Measurements from ENCODE around the gene PRKG2.

The PRKG2 gene

DNA sequence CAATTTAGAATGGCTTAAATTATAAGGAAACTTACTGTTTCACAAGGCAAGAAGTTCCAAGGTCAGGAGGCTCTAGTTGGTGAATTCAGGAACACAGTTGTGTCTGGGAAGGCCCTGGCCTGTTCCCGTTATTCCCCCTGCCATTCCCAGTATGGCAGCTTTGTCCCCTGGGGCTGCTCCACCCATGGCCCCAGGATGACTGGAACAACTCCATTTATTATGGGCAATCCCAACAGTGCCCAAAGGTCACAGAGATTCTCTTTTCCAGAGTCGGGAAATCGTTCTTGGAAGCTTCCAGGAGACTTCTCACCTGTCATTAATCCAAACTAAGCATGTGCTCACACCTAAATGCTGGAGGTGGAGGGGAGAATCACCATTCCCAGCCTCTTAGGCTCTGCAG, 2.8 kb upstream of the PRKG2 start:
- no peak for DNase-seq

DNA sequence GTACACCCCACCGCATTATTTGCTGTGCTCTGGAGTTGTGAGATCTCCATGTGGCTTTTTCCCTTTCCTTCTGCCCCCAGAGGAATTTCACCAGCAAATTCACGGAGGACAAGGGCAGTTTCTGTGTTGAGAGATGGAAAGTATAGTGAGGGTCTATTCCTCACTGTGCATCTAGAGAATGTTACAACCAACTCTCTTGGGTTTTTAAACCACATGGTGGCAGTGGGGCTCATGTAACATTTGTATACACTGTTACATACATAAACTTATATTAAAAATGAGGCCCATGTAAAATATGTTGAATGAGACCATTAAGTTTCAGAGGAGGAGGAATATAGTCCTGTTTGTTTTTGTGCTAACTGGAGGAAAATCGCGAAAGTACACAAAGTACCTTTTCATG, 909 bp upstream of the PRKG2 start:
- no peak for DNase-seq

DNA sequence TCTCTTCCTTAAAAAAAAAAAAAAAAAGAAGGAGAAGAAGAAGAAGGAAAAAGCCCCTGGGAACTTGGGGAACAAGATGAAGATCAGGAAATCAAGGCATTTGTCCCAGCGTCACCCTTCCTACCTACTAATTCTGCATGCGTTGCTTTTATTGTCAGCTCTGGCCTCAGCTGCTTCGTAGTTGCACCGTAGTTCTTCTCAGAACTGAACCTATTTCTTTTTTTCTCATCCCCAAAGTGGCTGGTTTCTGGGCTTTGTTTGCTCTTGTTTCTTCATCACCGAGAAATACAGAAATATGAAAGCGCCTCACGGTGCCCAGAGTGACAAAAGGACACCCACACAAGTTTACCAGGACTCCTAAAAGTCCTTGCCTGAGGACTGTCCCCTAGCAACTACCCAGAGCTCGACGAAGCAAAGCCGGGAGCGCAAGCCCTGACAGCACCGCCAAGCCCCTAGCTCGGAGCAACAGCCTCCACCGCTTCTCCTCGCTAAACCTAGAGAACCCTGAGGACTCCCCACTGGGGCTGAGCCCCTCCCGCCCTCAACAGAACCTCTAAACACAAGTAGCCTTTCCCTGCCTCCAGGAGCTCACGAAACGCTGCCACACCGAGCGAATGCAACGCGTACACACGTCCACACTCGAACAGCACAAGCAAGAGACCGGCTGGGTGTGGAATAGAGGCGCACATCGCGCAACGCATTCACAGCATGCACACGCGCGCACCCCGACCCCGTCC, 710 bp downstream of the PRKG2 start:
- peak; percentile 35 to 71 (median 70) for DNase-seq

DNA sequence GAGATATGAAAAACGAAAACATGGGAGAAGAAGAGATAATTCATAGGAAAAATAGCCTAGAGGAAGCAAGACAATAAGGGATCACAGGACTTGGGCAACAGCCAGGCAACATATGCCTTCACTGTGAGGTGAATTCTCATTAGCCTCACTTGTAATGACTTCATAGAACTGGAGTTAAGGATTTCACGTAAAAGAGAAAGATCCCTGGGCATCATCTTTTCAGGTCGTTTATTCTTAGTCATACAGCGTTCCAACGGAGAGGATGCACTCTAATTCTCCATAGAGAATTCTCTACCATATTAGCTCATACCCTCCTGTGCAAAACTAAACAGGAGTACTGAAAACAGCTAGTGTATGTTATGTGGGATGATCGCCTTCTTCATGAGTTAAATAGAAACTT, 1.4 kb downstream of the PRKG2 start:
- no peak for DNase-seq

DNA sequence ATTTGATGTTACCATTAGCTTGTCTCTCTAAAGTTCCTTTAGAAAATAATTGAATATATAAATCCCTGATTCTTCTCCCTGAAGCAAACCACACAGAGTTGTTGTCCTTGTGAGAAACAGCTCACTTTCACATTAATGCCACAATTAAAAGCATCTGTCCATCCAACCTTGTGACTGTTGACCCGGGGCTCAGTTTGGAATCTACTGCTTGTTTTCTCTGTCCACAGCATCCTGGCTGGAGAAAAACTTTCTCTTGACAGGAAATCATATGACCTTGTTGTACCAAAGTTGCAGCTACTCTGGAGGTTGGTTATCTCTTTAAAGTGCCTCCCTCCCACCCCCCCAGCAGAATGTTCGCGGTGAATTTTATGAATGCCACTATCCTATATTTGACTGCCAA, 3.1 kb downstream of the PRKG2 start:
- DNase-seq: no peak

DNA sequence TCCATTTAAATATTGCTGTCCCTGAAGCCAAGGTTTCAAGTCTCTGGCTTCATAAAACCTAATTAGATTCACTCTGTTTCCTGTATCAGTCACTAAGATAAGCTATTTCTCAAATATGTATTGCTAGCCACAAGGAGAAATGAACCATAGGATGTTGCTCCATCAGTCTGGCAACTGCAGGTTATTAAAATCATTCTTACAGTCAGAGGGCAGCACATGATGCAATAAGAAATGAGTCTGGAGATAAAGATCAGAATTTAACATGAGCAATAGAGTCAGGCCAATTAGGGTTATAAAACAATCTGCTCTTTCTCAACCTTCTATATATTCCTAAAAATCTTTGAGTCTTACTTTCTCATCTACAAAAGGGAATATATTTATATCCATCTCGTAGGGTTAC, 7.2 kb downstream of the PRKG2 start:
- no peak for DNase-seq

DNA sequence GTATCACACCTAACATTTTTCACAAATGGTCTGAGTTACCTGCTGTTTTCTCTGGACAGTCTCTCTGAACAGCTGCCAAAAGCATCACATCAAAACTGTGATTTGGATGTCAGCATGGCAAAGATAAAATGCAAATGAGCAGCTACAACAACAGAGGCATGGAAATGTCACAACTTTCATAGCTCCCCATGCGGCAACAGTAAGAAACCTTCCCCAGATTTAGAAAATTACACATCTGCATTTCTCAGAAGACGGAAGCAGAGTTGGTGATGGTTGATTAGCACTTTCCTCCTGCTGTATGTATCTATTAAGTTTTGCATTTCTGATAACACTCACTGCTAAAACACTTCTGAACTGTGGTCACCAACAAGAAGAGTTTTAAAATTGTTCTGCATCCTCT, 9.7 kb downstream of the PRKG2 start:
- DNase-seq: no peak

DNA sequence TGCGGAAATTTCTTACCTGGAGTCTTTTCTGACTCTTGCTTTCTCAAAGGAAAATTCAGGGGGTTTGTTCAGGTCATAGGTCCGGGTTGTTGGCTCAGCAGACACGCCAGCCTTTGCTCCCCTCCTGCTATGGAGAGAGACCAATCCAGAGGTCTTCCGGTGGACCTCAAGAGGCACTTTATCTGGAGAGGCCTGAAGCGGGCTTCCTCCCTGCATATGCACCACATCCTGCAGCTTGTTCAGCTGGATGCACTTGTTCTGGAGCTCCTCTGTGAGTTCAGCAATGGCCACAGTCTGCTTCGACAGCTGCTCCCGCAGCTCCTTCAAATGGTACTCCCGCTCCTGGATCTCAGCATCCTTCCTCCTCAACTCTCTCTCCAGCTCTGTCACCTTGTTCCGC, 10.5 kb downstream of the PRKG2 start:
- no peak for DNase-seq

DNA sequence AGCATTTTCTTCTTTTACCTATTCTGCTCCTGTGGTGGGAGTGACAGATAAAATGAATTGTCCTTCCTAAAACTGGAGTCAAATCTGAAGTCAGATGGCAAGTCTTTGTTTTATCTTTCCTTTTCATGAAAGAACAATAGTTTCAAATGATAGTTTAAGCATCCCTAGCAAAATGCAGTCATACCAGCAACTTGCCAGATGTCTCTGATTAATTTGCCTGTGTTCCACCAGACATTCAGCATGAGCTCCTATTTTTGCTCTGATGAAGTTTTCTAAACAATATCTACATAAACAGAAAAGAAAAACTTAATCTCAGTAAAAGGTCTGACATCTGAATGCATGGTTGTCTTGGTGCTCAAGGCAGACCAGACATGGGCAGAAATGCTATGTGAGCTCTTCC, 15.2 kb downstream of the PRKG2 start:
- DNase-seq: no peak

DNA sequence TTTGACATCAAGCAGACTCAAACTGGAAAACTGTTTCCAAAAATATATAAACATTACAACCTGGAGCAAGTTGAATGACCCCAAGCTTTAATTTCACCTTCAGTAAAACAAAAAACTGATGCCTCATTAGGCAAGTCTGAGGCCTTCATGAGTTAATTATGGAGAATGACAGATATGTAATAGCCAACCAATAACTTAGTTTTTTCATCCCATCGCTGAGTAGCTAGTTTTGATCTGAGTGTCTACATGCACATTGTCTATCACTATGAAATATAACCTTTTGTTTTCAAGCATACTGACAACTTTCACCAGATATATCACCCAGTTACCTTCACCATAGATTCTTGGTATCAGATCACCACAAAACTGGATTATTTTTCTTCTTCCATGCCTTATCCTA, 16.4 kb downstream of the PRKG2 start:
- no peak for DNase-seq

DNA sequence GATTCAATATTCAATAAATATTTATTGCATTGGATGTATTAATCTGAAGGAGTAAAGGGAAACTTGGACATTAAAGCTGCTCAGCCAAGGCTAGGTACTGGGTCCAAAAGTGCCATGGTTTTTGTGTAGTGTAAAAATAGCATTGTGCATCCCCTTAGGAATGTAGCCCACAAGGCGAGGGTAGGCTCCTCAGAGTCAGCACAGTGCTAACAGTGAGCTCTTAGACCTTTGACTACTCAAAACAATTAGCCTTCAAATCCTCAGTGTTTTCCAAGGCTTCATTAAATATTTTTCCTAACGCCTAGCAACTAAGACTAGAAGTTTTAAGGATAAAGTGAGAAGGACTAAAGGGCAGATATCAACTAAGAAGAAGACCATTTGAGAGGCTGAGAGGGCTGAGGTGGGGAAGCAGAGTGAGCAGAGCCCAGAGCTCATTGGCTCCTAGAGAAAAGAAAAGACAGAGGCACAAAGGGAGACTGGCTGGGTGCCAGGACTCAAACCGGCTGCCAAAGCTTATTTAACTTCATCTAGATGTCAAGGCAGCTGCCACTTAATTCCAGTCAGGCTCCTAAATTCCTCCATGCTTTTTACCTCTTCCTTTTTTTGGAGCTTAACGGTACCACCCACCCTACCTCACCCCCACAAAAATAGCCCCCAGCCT, 17.0 kb downstream of the PRKG2 start:
- DNase-seq: peak in 2 of 3 experiments; percentile 24 to 65

DNA sequence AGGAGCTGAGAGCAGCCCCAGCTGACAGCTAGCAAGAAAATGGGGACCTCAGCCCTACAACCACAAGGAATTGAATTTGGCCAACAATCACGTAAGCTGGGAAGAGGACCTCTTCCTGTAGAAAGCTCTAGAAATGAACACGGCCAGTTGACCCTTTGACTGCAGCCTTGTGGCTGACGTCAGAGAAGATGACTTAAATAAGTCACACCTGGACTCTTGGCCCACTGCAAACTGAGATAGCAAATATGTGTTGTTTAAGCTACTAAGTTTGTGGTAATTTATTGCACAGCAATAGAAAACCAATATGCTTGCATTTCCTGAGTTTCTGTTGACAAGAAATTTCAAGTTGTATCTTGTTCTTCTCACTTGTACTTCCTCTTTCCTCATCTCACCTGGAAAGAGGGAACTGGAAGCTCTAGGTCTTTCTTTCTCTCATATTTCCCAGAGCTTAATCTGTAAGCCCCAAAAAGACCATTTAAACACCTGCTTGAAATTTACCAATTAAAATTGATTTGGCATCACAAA, 18.8 kb downstream of the PRKG2 start:
- DNase-seq: no peak

DNA sequence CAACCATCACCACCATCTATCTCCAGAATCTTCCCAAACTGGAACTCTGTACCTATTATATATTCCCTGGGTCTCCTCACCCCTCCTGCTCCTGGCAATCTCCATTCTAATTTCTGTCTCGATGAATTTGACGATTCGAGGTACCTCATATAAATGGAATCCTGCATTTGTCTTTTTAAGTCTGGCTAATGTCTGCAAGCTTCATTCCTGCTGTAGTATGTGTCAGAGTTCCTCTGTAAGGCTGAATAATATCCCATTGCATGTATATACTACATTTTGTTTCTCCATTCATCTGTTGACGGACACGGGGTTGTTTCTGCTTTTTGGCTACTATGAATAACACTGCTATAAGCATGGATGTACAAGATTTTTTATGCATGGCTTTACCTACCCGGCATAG, 19.5 kb downstream of the PRKG2 start:
- no peak for DNase-seq

DNA sequence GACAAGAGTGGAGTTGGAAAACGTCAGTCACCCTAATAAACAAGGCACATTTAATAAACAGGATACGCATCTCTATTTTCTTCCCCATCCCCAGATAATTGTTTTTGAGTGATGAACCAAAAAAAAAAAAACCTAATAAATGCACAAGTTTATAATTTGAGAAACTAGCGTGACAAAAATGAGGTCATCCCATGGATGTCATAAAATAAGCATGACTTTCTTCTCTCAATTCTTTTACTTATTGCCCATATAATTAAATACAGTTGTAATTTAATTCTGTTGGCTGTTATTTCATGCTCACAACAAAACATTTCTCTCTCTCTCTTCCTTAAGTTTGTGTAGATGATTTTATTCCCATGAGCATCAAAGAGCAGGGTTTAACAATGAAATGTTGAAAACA, 20.7 kb downstream of the PRKG2 start:
- no peak for DNase-seq

DNA sequence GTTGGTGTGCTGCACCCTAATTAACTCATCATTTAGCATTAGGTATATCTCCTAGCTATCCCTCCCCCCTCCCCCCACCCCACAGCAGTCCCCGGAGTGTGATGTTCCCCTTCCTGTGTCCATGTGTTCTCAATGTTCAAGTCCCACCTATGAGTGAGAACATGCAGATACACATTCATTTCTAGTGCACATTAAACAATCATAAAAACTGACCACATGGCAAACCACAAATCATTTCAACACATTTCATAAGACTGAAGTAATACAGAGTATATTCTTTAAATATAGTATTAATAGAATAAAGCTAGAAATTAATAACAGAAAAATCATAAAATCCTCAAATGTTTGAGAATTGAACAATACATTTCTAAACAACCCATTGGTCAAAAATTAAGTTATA, 34.1 kb downstream of the PRKG2 start:
- no peak for DNase-seq

DNA sequence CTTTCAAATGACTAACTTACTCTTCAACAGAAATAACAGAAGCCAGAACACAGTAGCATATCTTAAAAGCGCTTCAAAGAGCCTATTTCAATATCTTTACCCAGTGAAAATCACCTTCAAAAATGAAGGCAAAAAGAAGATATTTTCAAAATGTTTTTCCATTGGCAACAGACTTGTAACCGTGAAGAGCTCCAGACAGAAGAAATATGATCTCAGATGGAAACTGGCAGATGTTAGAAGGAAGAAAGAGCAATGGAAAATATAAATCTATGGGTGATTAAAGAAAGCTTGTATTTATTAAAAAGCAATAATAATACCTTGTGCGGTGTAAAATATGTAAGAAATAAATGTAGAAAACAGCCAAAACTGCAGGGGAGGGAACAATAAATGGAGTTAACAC, 35.7 kb downstream of the PRKG2 start:
- DNase-seq: no peak

DNA sequence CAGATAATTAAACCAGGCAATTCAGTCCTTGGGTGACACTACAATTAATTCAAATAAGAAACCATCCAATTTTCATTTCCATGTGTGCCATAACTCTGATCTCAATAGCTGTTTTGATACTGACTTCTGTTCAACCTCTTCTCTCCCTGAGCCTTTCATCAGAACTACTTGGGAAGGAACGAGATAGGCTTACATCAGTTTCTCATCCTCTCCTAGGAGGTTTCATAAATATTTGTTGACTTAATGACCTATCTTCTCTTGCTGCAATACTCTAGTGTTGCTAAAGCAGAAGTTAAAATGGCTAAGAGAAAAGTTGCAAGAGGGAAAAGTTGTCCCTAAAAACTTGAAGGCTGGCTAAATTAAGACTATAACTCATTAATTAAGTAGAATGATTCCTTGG, 41.8 kb downstream of the PRKG2 start:
- no peak for DNase-seq

DNA sequence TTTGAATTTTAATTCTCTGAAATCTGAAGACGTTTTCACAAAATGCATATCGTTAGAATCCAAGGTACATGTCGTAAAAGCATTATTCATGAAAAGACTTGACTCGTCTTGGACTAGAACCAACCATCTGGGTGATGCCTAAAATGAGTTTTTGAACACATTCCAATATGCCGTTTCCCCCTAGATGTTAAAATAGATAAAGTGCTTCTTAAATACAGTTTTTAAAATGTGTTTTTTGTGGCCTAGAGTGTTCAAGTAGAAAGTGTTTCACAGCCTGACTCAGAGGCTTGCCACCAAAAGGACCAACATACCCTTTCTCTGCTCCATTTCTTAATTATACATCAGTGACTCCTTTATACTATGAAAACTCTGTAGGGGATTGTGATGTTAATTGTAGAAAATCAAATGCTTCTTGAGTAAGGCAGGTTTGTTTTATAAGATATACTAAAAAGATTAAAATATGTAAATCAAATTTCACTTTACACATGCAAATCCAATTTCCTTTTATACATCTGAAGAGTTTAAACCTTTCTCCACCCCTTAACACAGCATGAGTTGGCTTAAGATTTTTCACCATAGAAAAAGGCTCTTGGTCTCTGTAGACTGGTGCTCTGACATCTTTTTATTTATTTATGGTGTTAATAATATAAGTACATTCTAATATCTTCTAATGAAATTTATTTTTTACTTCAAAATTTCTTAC, 48.4 kb downstream of the PRKG2 start:
- no peak for DNase-seq

DNA sequence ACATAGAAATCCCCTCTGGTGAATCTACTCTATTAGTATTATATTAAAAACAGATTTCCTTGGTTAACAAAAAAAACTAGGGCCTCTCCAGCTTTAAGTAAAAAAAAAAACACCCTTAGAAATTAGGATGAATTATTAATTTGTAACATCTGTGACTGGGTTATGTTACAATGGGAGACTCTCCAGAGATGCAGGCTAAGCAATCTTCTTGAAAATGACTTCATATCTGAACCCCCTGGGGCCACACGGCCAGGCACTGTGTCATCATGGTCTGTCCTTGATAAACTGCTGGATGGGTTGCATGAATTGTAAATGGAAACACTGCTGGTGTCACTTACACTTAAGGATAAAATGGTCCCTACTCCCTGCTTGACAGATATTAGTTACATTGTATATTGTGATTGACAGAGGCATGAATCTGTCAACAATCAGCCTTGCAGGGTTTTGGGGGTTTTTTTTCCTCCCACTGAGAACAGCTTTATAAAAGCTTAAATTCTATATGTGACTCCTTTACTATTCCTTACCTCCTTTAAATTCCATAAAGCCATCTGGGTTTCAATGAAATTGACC, 49.1 kb downstream of the PRKG2 start:
- DNase-seq: peak in 1 of 3 experiments; percentile 23

DNA sequence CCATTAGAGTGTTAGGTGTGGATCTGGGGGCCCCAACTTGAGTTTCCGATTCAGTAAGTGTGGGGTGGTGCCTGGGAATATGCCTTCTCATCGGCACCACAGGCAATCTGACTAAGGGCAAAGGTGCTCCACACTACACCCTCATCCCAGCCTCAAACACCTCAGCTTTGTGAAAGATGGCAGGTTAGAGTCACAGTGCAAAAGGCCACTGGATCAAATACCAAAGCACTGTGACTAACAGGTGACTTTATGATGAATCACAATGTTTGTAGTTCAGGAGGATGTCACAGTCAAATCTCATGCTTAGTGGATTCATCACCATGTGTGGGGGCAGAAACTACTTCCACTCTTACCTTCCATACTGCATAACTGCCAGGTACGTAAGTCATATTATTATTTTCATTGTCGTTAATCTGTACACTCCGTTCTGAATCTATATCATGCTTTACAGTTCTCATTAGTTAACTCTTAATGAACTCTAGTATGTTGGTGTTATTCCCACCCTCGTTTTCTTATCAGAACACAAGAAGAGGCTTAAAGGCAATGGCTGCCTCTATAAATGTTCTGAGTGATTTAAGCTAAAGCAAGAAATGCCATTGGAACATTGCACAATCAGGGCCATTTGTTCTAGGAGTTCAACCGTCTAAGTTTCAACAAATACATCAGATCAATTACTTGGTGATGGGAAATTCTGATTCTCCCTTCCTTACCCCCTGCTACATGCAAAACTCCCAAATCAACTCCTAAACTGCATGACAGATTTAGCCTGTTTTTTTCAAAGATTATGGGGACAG, 50.2 kb downstream of the PRKG2 start:
- no peak for DNase-seq

DNA sequence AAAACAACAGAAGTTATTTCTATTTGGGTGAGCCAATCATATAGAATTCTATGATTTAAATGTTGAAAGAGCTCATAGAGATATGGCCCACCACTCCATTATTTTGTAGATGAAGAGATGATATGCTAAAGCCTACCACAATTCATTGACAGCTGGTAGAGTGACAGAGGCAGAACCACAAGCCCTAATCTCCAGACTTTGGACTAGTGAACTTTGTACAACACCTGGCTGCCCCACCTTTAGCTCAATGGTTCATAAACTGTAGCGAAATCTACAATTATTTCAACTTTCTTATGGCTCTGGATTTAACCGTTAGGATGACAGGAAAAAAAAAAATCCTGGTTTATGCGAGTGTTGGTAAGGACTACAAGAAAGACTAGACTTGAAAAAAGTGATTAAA, 50.9 kb downstream of the PRKG2 start:
- DNase-seq: no peak

DNA sequence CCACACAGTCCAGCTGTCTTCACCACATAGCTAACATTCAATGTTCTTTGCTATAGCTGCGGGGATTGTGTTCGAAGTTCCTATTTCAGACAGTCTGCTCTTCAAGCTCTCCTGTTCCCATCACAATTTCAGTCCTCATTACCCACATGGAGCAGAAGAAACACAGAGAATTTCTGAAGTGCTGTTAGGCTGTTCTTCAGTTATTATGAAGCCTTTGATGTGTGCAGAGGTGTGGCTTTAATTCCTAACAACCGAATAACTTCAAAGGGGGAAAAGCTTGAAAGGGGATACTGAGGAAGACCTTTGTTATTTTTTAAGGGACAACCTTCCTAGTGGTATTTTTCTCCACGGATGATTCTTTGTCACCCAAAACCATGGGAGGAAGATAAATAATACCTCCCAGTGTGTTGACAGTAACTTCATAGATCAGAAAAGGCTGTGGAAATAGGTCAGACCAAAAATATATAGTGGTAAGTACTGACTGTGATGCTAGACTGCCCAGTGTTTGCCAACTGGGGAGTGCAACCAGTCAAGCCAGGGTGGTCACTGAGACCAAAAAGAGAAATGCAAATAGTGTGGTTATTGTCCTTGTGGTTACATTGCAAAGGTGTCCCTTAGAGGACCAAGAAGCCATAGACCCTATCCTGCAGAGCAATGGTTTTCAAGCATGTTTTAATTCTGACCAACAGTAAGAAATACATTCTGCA, 52.1 kb downstream of the PRKG2 start:
- no peak for DNase-seq
